ENCODE results near the gene DCAF15.

- TF ChIP-seq, protein P1, sequence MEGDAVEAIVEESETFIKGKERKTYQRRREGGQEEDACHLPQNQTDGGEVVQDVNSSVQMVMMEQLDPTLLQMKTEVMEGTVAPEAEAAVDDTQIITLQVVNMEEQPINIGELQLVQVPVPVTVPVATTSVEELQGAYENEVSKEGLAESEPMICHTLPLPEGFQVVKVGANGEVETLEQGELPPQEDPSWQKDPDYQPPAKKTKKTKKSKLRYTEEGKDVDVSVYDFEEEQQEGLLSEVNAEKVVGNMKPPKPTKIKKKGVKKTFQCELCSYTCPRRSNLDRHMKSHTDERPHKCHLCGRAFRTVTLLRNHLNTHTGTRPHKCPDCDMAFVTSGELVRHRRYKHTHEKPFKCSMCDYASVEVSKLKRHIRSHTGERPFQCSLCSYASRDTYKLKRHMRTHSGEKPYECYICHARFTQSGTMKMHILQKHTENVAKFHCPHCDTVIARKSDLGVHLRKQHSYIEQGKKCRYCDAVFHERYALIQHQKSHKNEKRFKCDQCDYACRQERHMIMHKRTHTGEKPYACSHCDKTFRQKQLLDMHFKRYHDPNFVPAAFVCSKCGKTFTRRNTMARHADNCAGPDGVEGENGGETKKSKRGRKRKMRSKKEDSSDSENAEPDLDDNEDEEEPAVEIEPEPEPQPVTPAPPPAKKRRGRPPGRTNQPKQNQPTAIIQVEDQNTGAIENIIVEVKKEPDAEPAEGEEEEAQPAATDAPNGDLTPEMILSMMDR (IDR thresholded peaks at IDR 0.05), result no peak
- TF ChIP-seq POLR2A (IDR thresholded peaks at IDR 0.05), result no peak
Measured at GRCh38 chr19:13968999-13969398, 16.7 kb downstream of the DCAF15 start.
